ENCODE results near the gene HOXC5. TPM values are rescaled to one million over a fixed set of nuclear protein-coding genes. Genes with fewer than 3 reads are reported as not detected.

HOXC5 gene
- total RNA-seq, 2 donors from 2014 or later: not detected

DNA sequence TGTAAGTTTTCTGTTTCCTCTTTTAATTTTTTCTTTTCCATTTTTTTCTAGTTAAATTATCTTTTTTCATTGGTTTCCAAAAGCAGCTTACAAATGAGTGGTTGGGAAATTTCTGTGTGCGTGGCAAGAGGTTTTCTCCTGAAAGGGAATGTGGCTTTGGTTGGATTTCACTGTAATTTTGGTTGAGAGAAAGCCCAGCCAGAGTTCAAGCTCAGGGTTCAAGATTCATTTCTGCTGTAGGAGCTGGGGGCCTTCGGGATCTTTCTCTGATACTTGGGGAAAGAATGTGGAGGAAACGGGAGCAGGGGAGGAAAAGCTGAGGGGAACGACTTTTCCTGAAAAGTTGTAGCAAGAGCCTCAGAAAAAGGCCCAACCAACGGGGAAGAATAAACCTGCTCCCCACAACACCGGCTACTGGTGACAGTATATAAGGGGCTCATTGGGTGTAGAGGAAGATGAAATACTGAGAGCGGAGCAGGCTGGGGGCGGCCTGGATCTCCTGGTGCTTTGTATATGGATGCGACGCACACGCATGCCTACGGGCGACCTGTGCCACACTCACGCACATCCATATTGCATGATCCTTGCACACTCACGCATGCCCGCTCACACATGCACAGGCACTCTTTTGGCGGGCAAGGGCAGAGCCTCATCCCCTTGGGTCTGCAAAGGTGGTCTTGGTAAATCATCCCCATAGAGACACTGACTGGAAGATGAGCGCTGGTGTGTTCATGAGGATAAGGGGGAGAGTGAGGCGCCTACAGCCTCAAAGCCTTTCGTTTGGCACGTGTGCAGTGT is 46.0 kb upstream of the HOXC5 start:
- Mint-ChIP-seq H3K36me3 (ENCODE audit: low read depth) (no peaks in the 10 kb centered on the region), H3K4me3 (no peak overlapping the region), H3K27me3 (ENCODE audit: insufficient read depth) (peaks cover 100% of the 10 kb centered on the region), H3K4me1 (no peaks in the 10 kb centered on the region), H3K9me3 (peaks cover 16% of the 10 kb centered on the region), H3K27ac (no peak overlapping the region)
- TF ChIP-seq CTCF (conservative IDR thresholded peaks at IDR 0.05): no peak
- Histone ChIP-seq H3K9ac (ENCODE audit: extremely low read depth, low read length, poor library complexity, severe bottlenecking) (no peak overlapping the region), H3K27me3 (ENCODE audit: control insufficient read depth, insufficient read depth, low read length, poor library complexity, severe bottlenecking) (peaks cover 100% of the 10 kb centered on the region), H3K9me3 (ENCODE audit: control insufficient read depth, low read length) (peaks cover 8% of the 10 kb centered on the region), H3K4me3 (ENCODE audit: low read length) (no peak overlapping the region), H3K27ac (ENCODE audit: low read depth, low read length) (no peak overlapping the region), H3K36me3 (ENCODE audit: control insufficient read depth, insufficient read depth, low read length) (no peaks in the 10 kb centered on the region), H3K4me1 (ENCODE audit: control insufficient read depth, insufficient read depth, low read length) (no peaks in the 10 kb centered on the region)
- no peak for DNase-seq
- WGBS, 2 experiments (ENCODE audit: insufficient coverage in 1 of 2, insufficient read length in 1 of 2): 51 to 54% methylated on average over 8 to 21 of the region's 21 CpGs

DNA sequence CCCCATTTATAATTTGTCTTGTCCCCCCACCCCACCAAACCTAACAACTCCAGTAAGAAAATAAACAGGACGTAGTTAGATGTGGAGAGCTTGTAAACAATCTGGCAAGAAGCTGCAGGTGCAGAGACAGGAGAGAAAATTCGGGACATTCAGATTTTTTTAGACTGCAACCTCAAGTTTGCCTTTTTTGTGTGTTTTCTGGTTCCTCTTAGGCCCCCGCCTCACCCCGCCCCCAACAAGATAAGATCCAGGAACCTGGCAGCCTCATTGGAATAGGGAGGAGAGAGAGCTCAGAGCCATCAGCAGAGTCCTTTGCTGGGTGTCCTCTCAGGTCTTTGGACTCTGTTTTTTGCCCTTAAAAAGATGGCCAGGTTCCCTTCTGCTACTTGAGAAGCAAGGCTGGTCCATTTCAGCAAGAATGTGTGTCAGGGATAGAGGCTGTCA is 45.0 kb upstream of the HOXC5 start:
- H3K27ac ChIP-seq (ENCODE audit: low read depth, low read length): no peak overlapping the region
- no peaks in the 10 kb centered on the region for H3K36me3 ChIP-seq (ENCODE audit: control insufficient read depth, insufficient read depth, low read length)
- TF ChIP-seq CTCF (conservative IDR thresholded peaks at IDR 0.05): no peak

DNA sequence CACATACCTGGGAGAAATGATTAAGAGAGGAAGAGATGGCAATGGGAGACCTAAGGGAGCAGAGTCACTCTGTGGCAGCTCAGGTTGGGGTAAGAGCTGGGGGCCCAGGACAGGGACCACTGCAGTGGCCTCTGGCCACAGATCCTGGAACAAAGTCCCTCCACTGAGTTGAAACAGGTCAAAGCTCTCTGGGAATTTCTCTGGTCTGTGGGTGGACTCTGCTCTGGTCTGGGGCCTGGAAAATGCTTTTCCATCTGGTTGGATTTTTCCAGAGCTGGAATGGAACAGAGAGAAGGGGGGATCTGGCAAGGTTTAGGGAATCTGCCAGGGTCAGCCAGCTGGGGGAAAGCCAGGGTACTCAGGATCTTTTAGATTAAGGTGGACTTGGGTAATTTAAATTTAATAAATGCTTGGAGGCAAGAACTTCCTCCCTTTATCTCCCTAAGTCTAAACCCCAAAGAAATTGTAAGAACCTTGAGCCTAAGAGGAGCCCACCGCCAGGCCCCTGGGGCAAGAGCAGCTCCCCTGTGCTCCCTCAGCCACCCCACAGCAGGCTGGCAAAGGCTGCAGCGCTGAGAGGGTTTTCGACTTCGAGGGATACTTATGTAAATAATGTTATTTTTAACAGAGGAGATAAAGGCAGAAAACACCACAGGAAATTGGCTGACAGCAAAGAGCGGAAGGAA is 44.2 kb upstream of the HOXC5 start:
- no peaks in the 10 kb centered on the region for H3K36me3 ChIP-seq (ENCODE audit: control insufficient read depth, insufficient read depth, low read length)
- H3K27me3 ChIP-seq (ENCODE audit: control insufficient read depth, insufficient read depth, low read length, poor library complexity, severe bottlenecking): peaks cover 100% of the 10 kb centered on the region
- H3K4me1 Mint-ChIP-seq: no peaks in the 10 kb centered on the region
- H3K4me1 ChIP-seq (ENCODE audit: control insufficient read depth, insufficient read depth, low read length): no peaks in the 10 kb centered on the region
- DNase-seq: no peak
- no peak overlapping the region for H3K4me3 Mint-ChIP-seq
- peaks cover 100% of the 10 kb centered on the region for H3K27me3 Mint-ChIP-seq (ENCODE audit: insufficient read depth)
- H3K4me3 ChIP-seq (ENCODE audit: low read length): no peak overlapping the region
- WGBS, 2 experiments (ENCODE audit: insufficient coverage in 1 of 2, insufficient read length in 1 of 2): 12 to 14% methylated on average over 1 to 5 of the region's 5 CpGs
- no peak overlapping the region for H3K9ac ChIP-seq (ENCODE audit: extremely low read depth, low read length, poor library complexity, severe bottlenecking)
- no peaks in the 10 kb centered on the region for H3K36me3 Mint-ChIP-seq (ENCODE audit: low read depth)
- H3K9me3 ChIP-seq (ENCODE audit: control insufficient read depth, low read length): peaks cover 8% of the 10 kb centered on the region
- peaks cover 11% of the 10 kb centered on the region for H3K9me3 Mint-ChIP-seq
- no peak overlapping the region for H3K27ac ChIP-seq (ENCODE audit: low read depth, low read length)
- no peak overlapping the region for H3K27ac Mint-ChIP-seq
- TF ChIP-seq CTCF (conservative IDR thresholded peaks at IDR 0.05): no peak

More for the DNA sequence above, 45.0 kb upstream of the HOXC5 start:
- Histone ChIP-seq H3K9me3 (ENCODE audit: control insufficient read depth, low read length) (peaks cover 8% of the 10 kb centered on the region), H3K27me3 (ENCODE audit: control insufficient read depth, insufficient read depth, low read length, poor library complexity, severe bottlenecking) (peaks cover 100% of the 10 kb centered on the region), H3K9ac (ENCODE audit: extremely low read depth, low read length, poor library complexity, severe bottlenecking) (no peak overlapping the region), H3K4me3 (ENCODE audit: low read length) (no peak overlapping the region), H3K4me1 (ENCODE audit: control insufficient read depth, insufficient read depth, low read length) (no peaks in the 10 kb centered on the region)
- Mint-ChIP-seq H3K4me3 (no peak overlapping the region), H3K9me3 (peaks cover 16% of the 10 kb centered on the region), H3K27me3 (ENCODE audit: insufficient read depth) (peaks cover 100% of the 10 kb centered on the region), H3K36me3 (ENCODE audit: low read depth) (no peaks in the 10 kb centered on the region), H3K27ac (no peak overlapping the region), H3K4me1 (no peaks in the 10 kb centered on the region)
- 21 to 29% methylated on average over 1 to 4 of the region's 4 CpGs for WGBS, 2 experiments (ENCODE audit: insufficient coverage in 1 of 2, insufficient read length in 1 of 2)
- DNase-seq: no peak
